Thyroid gland (tissue), 4 donors: Measurements from ENCODE around the gene PRRC2A.

ENCODE experiments used
- CTCF ChIP-seq, 6 experiments: fragments of 200-600 bp in 3 of 6; fragments of 450-650 bp in 3 of 6; sonication (generic) in 3 of 6; IDR thresholded peaks; one replicate each; pipeline ENCODE4 v1.5.1; 2016 to 2019; ENCODE audit warnings: antibody characterized with exemption in 6 of 6, mild to moderate bottlenecking in 2 of 6, inconsistent platforms in 1 of 6, moderate library complexity in 1 of 6
- POLR2A ChIP-seq, 2 donors: fragments of 450-650 bp; IDR thresholded peaks; one replicate each; pipeline ENCODE4 v1.6.1; 2017; ENCODE audit warnings: antibody characterized with exemption in 2 of 2, mild to moderate bottlenecking in 2 of 2, moderate library complexity in 1 of 2

GRCh38 chr6:31607317-31607716, 13.2 kb upstream of the PRRC2A start:
- TF ChIP-seq CTCF (IDR thresholded peaks at IDR 0.05) (no peak), POLR2A (IDR thresholded peaks at IDR 0.05) (no peak)
